SU-DHL-6 (cell line): ENCODE results near the gene RNU2-63P.

Source experiments
- EZH2phosphoT487 ChIP-seq: fragments of 200-600 bp; sonication (generic), shearing (Covaris generic); conservative IDR thresholded peaks from 2 replicates; pipeline ENCODE4 v1.6.1; 2018; ENCODE audit warnings: mild to moderate bottlenecking, antibody characterized with exemption, low read length, moderate library complexity, mixed read lengths
- TF ChIP-seq, protein P1 (sequence below): fragments of 200-600 bp; sonication (generic); IDR thresholded peaks from one replicate; pipeline ENCODE4 v1.5.1; 2017; ENCODE audit warnings: antibody characterized with exemption, mild to moderate bottlenecking, low read length, moderate library complexity; ENCODE audit not compliant: insufficient read depth, poor library complexity, severe bottlenecking

DNA sequence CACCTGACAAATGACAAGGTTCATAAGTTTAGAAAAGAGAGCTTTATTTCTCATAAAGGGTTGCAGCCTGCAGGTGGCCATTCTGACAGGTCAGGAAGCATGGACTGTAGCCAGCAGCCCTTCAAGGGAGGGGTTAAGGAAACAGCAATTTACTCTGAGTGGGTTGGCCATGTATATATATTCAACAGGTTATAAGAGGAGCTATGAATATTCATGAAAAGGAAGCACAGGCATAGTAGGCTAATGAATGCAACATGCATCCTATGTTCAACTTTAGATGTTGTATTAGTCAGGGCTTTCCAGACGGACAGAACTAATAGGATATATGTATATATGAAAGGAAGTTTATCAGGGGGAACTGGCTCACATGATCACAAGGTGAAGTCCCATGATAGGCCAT lies 20.6 kb downstream of the RNU2-63P start:
- TF ChIP-seq, protein P1, sequence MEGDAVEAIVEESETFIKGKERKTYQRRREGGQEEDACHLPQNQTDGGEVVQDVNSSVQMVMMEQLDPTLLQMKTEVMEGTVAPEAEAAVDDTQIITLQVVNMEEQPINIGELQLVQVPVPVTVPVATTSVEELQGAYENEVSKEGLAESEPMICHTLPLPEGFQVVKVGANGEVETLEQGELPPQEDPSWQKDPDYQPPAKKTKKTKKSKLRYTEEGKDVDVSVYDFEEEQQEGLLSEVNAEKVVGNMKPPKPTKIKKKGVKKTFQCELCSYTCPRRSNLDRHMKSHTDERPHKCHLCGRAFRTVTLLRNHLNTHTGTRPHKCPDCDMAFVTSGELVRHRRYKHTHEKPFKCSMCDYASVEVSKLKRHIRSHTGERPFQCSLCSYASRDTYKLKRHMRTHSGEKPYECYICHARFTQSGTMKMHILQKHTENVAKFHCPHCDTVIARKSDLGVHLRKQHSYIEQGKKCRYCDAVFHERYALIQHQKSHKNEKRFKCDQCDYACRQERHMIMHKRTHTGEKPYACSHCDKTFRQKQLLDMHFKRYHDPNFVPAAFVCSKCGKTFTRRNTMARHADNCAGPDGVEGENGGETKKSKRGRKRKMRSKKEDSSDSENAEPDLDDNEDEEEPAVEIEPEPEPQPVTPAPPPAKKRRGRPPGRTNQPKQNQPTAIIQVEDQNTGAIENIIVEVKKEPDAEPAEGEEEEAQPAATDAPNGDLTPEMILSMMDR: no peak
- TF ChIP-seq EZH2phosphoT487: no peak
